ENCODE measurements around the gene RNF169. TPM values are rescaled to one million over a fixed set of nuclear protein-coding genes. Genes with fewer than 3 reads are reported as not detected.
"Not testable (repeated sequence)": the region's sequence is repeated elsewhere in the genome, so short reads cannot be mapped to it uniquely, and the experiment has no call there.

RNF169 gene
- total and polyA plus RNA-seq, 2 of the 4 experiments (the other 2 are of a cell fraction): 3.6 to 23.3 TPM

GRCh38 chr11:74824285-74824982, 75.8 kb downstream of the RNF169 start:
- TF ChIP-seq CEBPB (IDR thresholded peaks at IDR 0.05; ENCODE audit: low read depth, low read length) (no peak), MAFK (IDR thresholded peaks at IDR 0.05; ENCODE audit: low read depth, low read length) (peak; percentile 84)
- Histone ChIP-seq H3K18ac (ENCODE audit: low read depth, low read length) (no peak overlapping the region), H2BK20ac (ENCODE audit: low read depth, low read length) (no peak overlapping the region), H3K79me1 (ENCODE audit: low read depth in 1 of 2, low read length in 2 of 2) (peaks cover 29 to 52% of the 10 kb centered on the region in 2 experiments), H3K23ac (ENCODE audit: low read depth, low read length) (no peak overlapping the region), H4K91ac (ENCODE audit: insufficient read depth, low read depth, low read length) (no peak overlapping the region), H4K8ac (ENCODE audit: low read depth in 2 of 2, low read length in 2 of 2) (no peak overlapping the region), H3K9me1 (ENCODE audit: insufficient read depth, low read length) (0 out of 2 replicates have a peak, but pooled peaks cover 3% of the 10 kb centered on the region), H3K36me3 (ENCODE audit: control insufficient read depth, insufficient read depth, low read length) (peaks cover 7% of the 10 kb centered on the region; the same call in 1 of the 2 replicates), H3K9ac (ENCODE audit: low read depth, low read length) (no peak overlapping the region), H4K5ac (ENCODE audit: low read depth, low read length) (no peak overlapping the region), H3K4me1 (ENCODE audit: control insufficient read depth, insufficient read depth, low read length) (peaks cover 12% of the 10 kb centered on the region), H3K27me3 (ENCODE audit: control insufficient read depth, insufficient read depth, low read length) (no peaks in the 10 kb centered on the region), H3K27ac (ENCODE audit: insufficient read depth, low read length) (no peak overlapping the region), H3K4me3 (ENCODE audit: insufficient read depth, low read depth, low read length) (no peak overlapping the region), H3K56ac (ENCODE audit: extremely low read depth, insufficient read depth, low read length) (no peak overlapping the region), H2AK5ac (ENCODE audit: low read depth, low read length) (no peak overlapping the region), H2BK15ac (ENCODE audit: low read depth, low read length) (no peak overlapping the region), H4K20me1 (ENCODE audit: insufficient read depth, low read length) (peaks cover 10% of the 10 kb centered on the region; the same call in 1 of the 2 replicates), H3K9me3 (ENCODE audit: control insufficient read depth, insufficient read depth, low read length) (peaks cover 9% of the 10 kb centered on the region), H2BK120ac (ENCODE audit: low read depth, low read length) (no peak overlapping the region), H3K4me2 (ENCODE audit: low read depth, low read length) (no peak overlapping the region), H2BK5ac (ENCODE audit: low read depth, low read length, poor library complexity, severe bottlenecking) (no peak overlapping the region), H2AK9ac (replicated peaks; ENCODE audit: low read depth, low read length, poor library complexity) (no peak overlapping the region), H3K4ac (ENCODE audit: low read depth, low read length) (no peak overlapping the region), H3K14ac (replicated peaks; ENCODE audit: low read depth, low read length) (no peak overlapping the region), H2AFZ (replicated peaks; ENCODE audit: low read length, poor library complexity) (no peak overlapping the region)
- in situ Hi-C loops (cut with MboI; ENCODE audit: low sequenced_read_pairs) (no loop called here), intact Hi-C loops (cut with micrococcal nuclease) (no loop called here), dilution Hi-C loops (cut with HindIII; ENCODE audit: low sequenced_read_pairs, unreplicated experiment) (no loop called here)
- ChIA-PET POLR2A (ENCODE audit: unreplicated experiment) (no interaction called here), CTCF (no interaction called here)
- DNase-seq (no peak), ATAC-seq (ENCODE audit: low read depth) (no peak)
- WGBS, 2 experiments (ENCODE audit: extremely low coverage in 2 of 2, insufficient read length in 1 of 2): no CpG with 5 or more reads among the region's 1 CpG
- BruUV-seq (replicated peaks): no TSS peak

GRCh38 chr11:74825596-74825995, 76.9 kb downstream of the RNF169 start:
- H3K14ac ChIP-seq (replicated peaks; ENCODE audit: low read depth, low read length); H2BK15ac ChIP-seq (ENCODE audit: low read depth, low read length); BruUV-seq (replicated peaks); H4K8ac ChIP-seq (ENCODE audit: low read depth in 2 of 2, low read length in 2 of 2); H3K18ac ChIP-seq (ENCODE audit: low read depth, low read length); H2AFZ ChIP-seq (replicated peaks; ENCODE audit: low read length, poor library complexity); H2BK120ac ChIP-seq (ENCODE audit: low read depth, low read length); H3K4me2 ChIP-seq (ENCODE audit: low read depth, low read length); DNase-seq; H4K20me1 ChIP-seq (ENCODE audit: insufficient read depth, low read length); H2AK5ac ChIP-seq (ENCODE audit: low read depth, low read length); H3K9me1 ChIP-seq (ENCODE audit: insufficient read depth, low read length); H3K4me1 ChIP-seq (ENCODE audit: control insufficient read depth, insufficient read depth, low read length); H3K23ac ChIP-seq (ENCODE audit: low read depth, low read length); H3K27ac ChIP-seq (ENCODE audit: insufficient read depth, low read length); H2BK5ac ChIP-seq (ENCODE audit: low read depth, low read length, poor library complexity, severe bottlenecking); intact Hi-C loops (cut with micrococcal nuclease); in situ Hi-C loops (cut with MboI; ENCODE audit: low sequenced_read_pairs); CTCF ChIA-PET; dilution Hi-C loops (cut with HindIII; ENCODE audit: low sequenced_read_pairs, unreplicated experiment); H4K91ac ChIP-seq (ENCODE audit: insufficient read depth, low read depth, low read length); H3K9me3 ChIP-seq (ENCODE audit: control insufficient read depth, insufficient read depth, low read length); H2AK9ac ChIP-seq (replicated peaks; ENCODE audit: low read depth, low read length, poor library complexity); POLR2A ChIA-PET (ENCODE audit: unreplicated experiment); H3K27me3 ChIP-seq (ENCODE audit: control insufficient read depth, insufficient read depth, low read length); H3K36me3 ChIP-seq (ENCODE audit: control insufficient read depth, insufficient read depth, low read length); H3K4ac ChIP-seq (ENCODE audit: low read depth, low read length); H3K4me3 ChIP-seq (ENCODE audit: insufficient read depth, low read depth, low read length); ATAC-seq (ENCODE audit: low read depth); H3K56ac ChIP-seq (ENCODE audit: extremely low read depth, insufficient read depth, low read length); H3K9ac ChIP-seq (ENCODE audit: low read depth, low read length); H2BK20ac ChIP-seq (ENCODE audit: low read depth, low read length); H4K5ac ChIP-seq (ENCODE audit: low read depth, low read length): not testable (repeated sequence)
- H3K79me1 ChIP-seq (ENCODE audit: low read depth in 1 of 2, low read length in 2 of 2): peaks cover 24 to 45% of the 10 kb centered on the region in 2 experiments
- WGBS, 2 experiments (ENCODE audit: extremely low coverage in 2 of 2, insufficient read length in 1 of 2): no CpG with 5 or more reads among the region's 2 CpGs
